Fibroblast of lung (primary cell): ENCODE results near the gene CCNG2. TPM values are rescaled to one million over a fixed set of nuclear protein-coding genes. Genes with fewer than 3 reads are reported as not detected.

ENCODE experiments used
- DNase-seq, 2 donors: peaks; one replicate each; pipeline versions ENCODE4 v3.0.0 to v3.0.0-alpha.2; 2010; ENCODE audit warnings: low read depth in 2 of 2
- H2AFZ ChIP-seq: 2 replicates; pipeline ENCODE4 v1.5.1; 2012; ENCODE audit warnings: low read length, control low read depth, inconsistent platforms
- H3K27ac ChIP-seq: 2 replicates; pipeline ENCODE4 v1.5.1; 2011; ENCODE audit warnings: low read length, control low read depth; ENCODE audit not compliant: insufficient read depth
- H3K27me3 ChIP-seq: 2 replicates; pipeline ENCODE4 v1.5.1; 2011; ENCODE audit warnings: mild to moderate bottlenecking, low read length; ENCODE audit not compliant: control insufficient read depth, insufficient read depth
- H3K36me3 ChIP-seq: 2 replicates; pipeline ENCODE4 v1.5.1; 2011; ENCODE audit warnings: low read length; ENCODE audit not compliant: control insufficient read depth, insufficient read depth
- H3K4me1 ChIP-seq: 2 replicates; pipeline ENCODE4 v1.5.1; 2011; ENCODE audit warnings: low read length; ENCODE audit not compliant: control insufficient read depth, insufficient read depth; ENCODE audit errors: extremely low read depth
- H3K4me2 ChIP-seq: 2 replicates; pipeline ENCODE4 v1.5.1; 2011; ENCODE audit warnings: low read length, control low read depth; ENCODE audit not compliant: insufficient read depth; ENCODE audit errors: extremely low read depth
- H3K4me3 ChIP-seq, 4 experiments: fragments of 200-600 bp in 1 of 4; sonication (generic) in 1 of 4; replicated peaks in 1 of 4; 2 replicates each; pipeline ENCODE4 v1.5.1; 2011 to 2016; ENCODE audit warnings: low read length in 4 of 4, low read depth in 3 of 4, mild to moderate bottlenecking in 3 of 4, control low read depth in 2 of 4, inconsistent platforms in 1 of 4, mixed read lengths in 1 of 4; ENCODE audit not compliant: insufficient read depth in 1 of 4; ENCODE audit errors: control extremely low read depth in 1 of 4
- H3K79me2 ChIP-seq: 2 replicates; pipeline ENCODE4 v1.5.1; 2012; ENCODE audit warnings: mild to moderate bottlenecking, low read length, inconsistent platforms; ENCODE audit not compliant: control insufficient read depth, insufficient read depth
- H3K9ac ChIP-seq: 2 replicates; pipeline ENCODE4 v1.5.1; 2011; ENCODE audit warnings: mild to moderate bottlenecking, low read length, control low read depth; ENCODE audit not compliant: insufficient read depth
- H3K9me3 ChIP-seq: 2 replicates; pipeline ENCODE4 v1.5.1; 2012; ENCODE audit warnings: low read depth, low read length; ENCODE audit not compliant: control insufficient read depth, insufficient read depth
- H4K20me1 ChIP-seq: 2 replicates; pipeline ENCODE4 v1.5.1; 2011; ENCODE audit warnings: low read length; ENCODE audit not compliant: control insufficient read depth, insufficient read depth; ENCODE audit errors: extremely low read depth
- CTCF ChIP-seq, 2 donors: IDR thresholded peaks in 1 of 2; conservative IDR thresholded peaks in 1 of 2; 1 replicate in 1 of 2; 2 replicates in 1 of 2; pipeline ENCODE4 v1.5.1; 2011 to 2012; ENCODE audit warnings: low read length in 2 of 2, control low read depth in 1 of 2, inconsistent platforms in 1 of 2, low read depth in 1 of 2, mild to moderate bottlenecking in 1 of 2
- EZH2 ChIP-seq: IDR thresholded peaks from 2 replicates; pipeline ENCODE4 v1.5.1; 2012; ENCODE audit warnings: low read length, control low read depth, mild to moderate bottlenecking; ENCODE audit errors: missing control alignments
- polyA plus RNA-seq, 2 donors: library from polyadenylated mRNA; depleted of rRNA in 1 of 2; stranded (reverse) in 1 of 2; unstranded in 1 of 2; fragments of >200 nt; gene quantifications; 2 replicates each; pipeline ENCODE4 v1.2.1, GENCODE V29; 2011 to 2012; ENCODE audit warnings: missing spikeins in 1 of 2
- total RNA-seq: library from RNA; depleted of rRNA; stranded (reverse); fragments of >200 nt; gene quantifications from 2 replicates; pipeline ENCODE4 v1.2.1, GENCODE V29; 2014

CCNG2 gene
- total and polyA plus RNA-seq, 2 donors (not counting 1 experiment from before 2014, with no cell fraction given), result 20.1 to 30.3 TPM

GRCh38 chr4:77196866-77197265, 39.9 kb downstream of the CCNG2 start:
- no peaks in the 10 kb centered on the region for H3K9me3 ChIP-seq
- no peak for DNase-seq
- H3K4me3 ChIP-seq, result no peak overlapping the region
- peaks cover 5% of the 10 kb centered on the region for H3K27me3 ChIP-seq
- no peaks in the 10 kb centered on the region for H3K36me3 ChIP-seq
- H3K4me2 ChIP-seq, result no peak overlapping the region
- no peak overlapping the region for H3K27ac ChIP-seq
- no peak overlapping the region for H3K9ac ChIP-seq
- TF ChIP-seq CTCF (conservative IDR thresholded peaks at IDR 0.05 in 1 of 2, IDR thresholded peaks at IDR 0.05 in 1 of 2; ENCODE audit: low read depth in 1 of 2, low read length in 2 of 2), result no peak
- TF ChIP-seq EZH2, result no peak
- H2AFZ ChIP-seq, result no peak overlapping the region
- no peaks in the 10 kb centered on the region for H3K79me2 ChIP-seq
- no peaks in the 10 kb centered on the region for H3K4me1 ChIP-seq
- H4K20me1 ChIP-seq, result no peaks in the 10 kb centered on the region

GRCh38 chr4:77197361-77197760, 40.4 kb downstream of the CCNG2 start:
- Histone ChIP-seq H3K4me2 (no peak overlapping the region), H4K20me1 (no peaks in the 10 kb centered on the region)
- TF ChIP-seq EZH2, result no peak
- no peak for TF ChIP-seq CTCF (conservative IDR thresholded peaks at IDR 0.05 in 1 of 2, IDR thresholded peaks at IDR 0.05 in 1 of 2; ENCODE audit: low read depth in 1 of 2, low read length in 2 of 2)

GRCh38 chr4:77197831-77198230, 40.8 kb downstream of the CCNG2 start:
- Histone ChIP-seq H3K9ac (no peak overlapping the region), H3K27me3 (peaks cover 5% of the 10 kb centered on the region)
- no peak for TF ChIP-seq CTCF (conservative IDR thresholded peaks at IDR 0.05 in 1 of 2, IDR thresholded peaks at IDR 0.05 in 1 of 2; ENCODE audit: low read depth in 1 of 2, low read length in 2 of 2)
- TF ChIP-seq EZH2, result no peak

More at GRCh38 chr4:77197361-77197760, 40.4 kb downstream of the CCNG2 start:
- H2AFZ ChIP-seq, result no peak overlapping the region
- no peak overlapping the region for H3K9ac ChIP-seq
- no peaks in the 10 kb centered on the region for H3K36me3 ChIP-seq
- H3K4me3 ChIP-seq, result no peak overlapping the region
- H3K4me1 ChIP-seq, result no peaks in the 10 kb centered on the region
- no peaks in the 10 kb centered on the region for H3K79me2 ChIP-seq
- no peaks in the 10 kb centered on the region for H3K9me3 ChIP-seq
- no peak for DNase-seq
- no peak overlapping the region for H3K27ac ChIP-seq
- peaks cover 5% of the 10 kb centered on the region for H3K27me3 ChIP-seq

More at GRCh38 chr4:77197831-77198230, 40.8 kb downstream of the CCNG2 start:
- DNase-seq, result no peak
- Histone ChIP-seq H3K4me2 (no peak overlapping the region), H3K36me3 (no peaks in the 10 kb centered on the region), H2AFZ (no peak overlapping the region), H3K79me2 (no peaks in the 10 kb centered on the region), H4K20me1 (no peaks in the 10 kb centered on the region), H3K4me3 (no peak overlapping the region), H3K4me1 (no peaks in the 10 kb centered on the region), H3K9me3 (no peaks in the 10 kb centered on the region), H3K27ac (no peak overlapping the region)
